GM19463 (cell line): ENCODE measurements around the gene RENBP.

Experiments used
- ATAC-seq: cut with Tn5 transposase; IDR thresholded peaks from one replicate; pipeline ENCODE4 v1.9.1; 2021; ENCODE audit warnings: mild to moderate bottlenecking, moderate library complexity; ENCODE audit not compliant: unreplicated experiment

The RENBP gene

GRCh38 chrX:153954558-153955227 is 10.2 kb upstream of the RENBP start:
- ATAC-seq, result no peak

- ATAC-seq, result no peak
Observed at GRCh38 chrX:153953892-153954557, 9.6 kb upstream of the RENBP start.

GRCh38 chrX:153953342-153953830 is 8.9 kb upstream of the RENBP start:
- ATAC-seq, result peak; percentile 69

GRCh38 chrX:153952373-153953026 is 8.1 kb upstream of the RENBP start:
- ATAC-seq, result no peak

- no peak for ATAC-seq
Observed at GRCh38 chrX:153951683-153952372, 7.4 kb upstream of the RENBP start.

GRCh38 chrX:153950127-153950526 is 5.7 kb upstream of the RENBP start:
- ATAC-seq, result no peak

- ATAC-seq, result no peak
Observed at GRCh38 chrX:153948847-153949805, 4.7 kb upstream of the RENBP start.

GRCh38 chrX:153948002-153948466 is 3.6 kb upstream of the RENBP start:
- no peak for ATAC-seq

GRCh38 chrX:153947009-153947769 is 2.7 kb upstream of the RENBP start:
- ATAC-seq, result peak; percentile 85

GRCh38 chrX:153945956-153946943 is 1.8 kb upstream of the RENBP start:
- ATAC-seq, result no peak

- ATAC-seq, result peak; percentile 16
Observed at GRCh38 chrX:153944800-153945150, 332 bp upstream of the RENBP start.

GRCh38 chrX:153941336-153942252 is 2.8 kb downstream of the RENBP start:
- ATAC-seq, result no peak

GRCh38 chrX:153939573-153939972 is 4.9 kb downstream of the RENBP start:
- ATAC-seq, result no peak

- no peak for ATAC-seq
Observed at GRCh38 chrX:153938226-153938786, 6.1 kb downstream of the RENBP start.

- ATAC-seq, result no peak
Observed at GRCh38 chrX:153937056-153937455, 7.4 kb downstream of the RENBP start.

- peak; percentile 15 for ATAC-seq
Observed at GRCh38 chrX:153935326-153935851, 9.1 kb downstream of the RENBP start.
